ENCODE results near the gene NUP85. TPM values are rescaled to one million over a fixed set of nuclear protein-coding genes. Genes with fewer than 3 reads are reported as not detected.

NUP85 gene
- polyA plus RNA-seq, 1 of the 3 experiments (the other 2 are of a cell fraction), result 80.5 TPM

DNA sequence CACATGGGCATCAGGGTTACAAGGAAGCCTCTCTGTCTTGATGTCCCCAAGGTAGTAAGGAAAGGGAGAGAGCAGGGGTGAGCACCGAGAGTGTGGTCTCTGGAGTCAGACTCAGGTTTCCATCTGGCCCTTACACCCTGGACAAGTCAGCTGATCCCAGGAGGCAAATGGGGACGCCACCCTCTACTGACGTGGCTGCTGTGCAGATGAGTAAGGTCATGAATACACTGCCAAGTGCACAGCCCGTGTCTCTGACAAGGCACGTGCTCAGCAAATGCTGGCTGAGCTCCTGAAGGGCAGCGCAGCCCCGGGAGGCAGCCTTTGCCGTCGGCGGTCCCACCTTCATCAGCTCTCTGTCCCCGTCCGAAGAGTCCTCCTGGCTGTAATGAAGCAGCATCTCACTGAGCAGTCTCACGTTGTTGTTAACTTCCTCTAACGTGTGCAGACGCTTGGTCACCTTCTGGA lies 36.5 kb downstream of the NUP85 start:
- 84% methylated on average over 11 of the region's 15 CpGs for WGBS (ENCODE audit: low lambda C conversion rate)
- CTCF ChIA-PET, result interaction anchor here (0.6 to 11.7 kb wide), 7 partner anchors 13 to 171 kb away, joined by 3 to 136 read pairs (median 28); partner anchors contain the start of genes GGA3, MRPS7 and NT5C
- H3K4me3 ChIP-seq (ENCODE audit: low read depth in 2 of 2, low read length in 1 of 2), result no peak overlapping the region
- H3K4me2 ChIP-seq, result no peak overlapping the region
- H3K4me1 ChIP-seq (ENCODE audit: control insufficient read depth in 1 of 2, insufficient read depth in 2 of 2, low read depth in 1 of 2, low read length in 1 of 2), result peaks cover 0 to 3% of the 10 kb centered on the region in 2 experiments; a peak in 1 of 4 replicates
- H3K36me3 ChIP-seq (replicated peaks in 1 of 2; ENCODE audit: control insufficient read depth in 1 of 2, insufficient read depth in 2 of 2, low read length in 1 of 2), result peaks cover 39 to 95% of the 10 kb centered on the region in 2 experiments
- peaks cover 3% of the 10 kb centered on the region; the same call in 1 of the 2 replicates for H4K20me1 ChIP-seq (ENCODE audit: insufficient read depth)
- H2AFZ ChIP-seq (ENCODE audit: low read depth), result no peak overlapping the region
- POLR2A ChIA-PET, result interaction anchor here (1.2 kb wide), 1 partner anchor 19 kb away, joined by 5 read pairs; the partner anchor contains the start of genes GGA3 and MRPS7
- no peak for DNase-seq
- no peaks in the 10 kb centered on the region for H3K79me2 ChIP-seq (ENCODE audit: insufficient read depth)
- TF ChIP-seq MEF2A (IDR thresholded peaks at IDR 0.05; ENCODE audit: borderline replicate concordance, low read depth), result no peak
- TF ChIP-seq TEAD4 (IDR thresholded peaks at IDR 0.05; ENCODE audit: borderline replicate concordance, insufficient read depth), result no peak
- TF ChIP-seq FOSL2 (IDR thresholded peaks at IDR 0.05; ENCODE audit: borderline replicate concordance, low read depth), result no peak
- TF ChIP-seq, protein P1, sequence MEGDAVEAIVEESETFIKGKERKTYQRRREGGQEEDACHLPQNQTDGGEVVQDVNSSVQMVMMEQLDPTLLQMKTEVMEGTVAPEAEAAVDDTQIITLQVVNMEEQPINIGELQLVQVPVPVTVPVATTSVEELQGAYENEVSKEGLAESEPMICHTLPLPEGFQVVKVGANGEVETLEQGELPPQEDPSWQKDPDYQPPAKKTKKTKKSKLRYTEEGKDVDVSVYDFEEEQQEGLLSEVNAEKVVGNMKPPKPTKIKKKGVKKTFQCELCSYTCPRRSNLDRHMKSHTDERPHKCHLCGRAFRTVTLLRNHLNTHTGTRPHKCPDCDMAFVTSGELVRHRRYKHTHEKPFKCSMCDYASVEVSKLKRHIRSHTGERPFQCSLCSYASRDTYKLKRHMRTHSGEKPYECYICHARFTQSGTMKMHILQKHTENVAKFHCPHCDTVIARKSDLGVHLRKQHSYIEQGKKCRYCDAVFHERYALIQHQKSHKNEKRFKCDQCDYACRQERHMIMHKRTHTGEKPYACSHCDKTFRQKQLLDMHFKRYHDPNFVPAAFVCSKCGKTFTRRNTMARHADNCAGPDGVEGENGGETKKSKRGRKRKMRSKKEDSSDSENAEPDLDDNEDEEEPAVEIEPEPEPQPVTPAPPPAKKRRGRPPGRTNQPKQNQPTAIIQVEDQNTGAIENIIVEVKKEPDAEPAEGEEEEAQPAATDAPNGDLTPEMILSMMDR (IDR thresholded peaks at IDR 0.05), result no peak
- no peak for TF ChIP-seq FOXM1 (IDR thresholded peaks at IDR 0.05; ENCODE audit: low read depth)
- no peak for TF ChIP-seq GABPA (IDR thresholded peaks at IDR 0.05; ENCODE audit: low read depth)
- no peak for TF ChIP-seq EZH2phosphoT487 (IDR thresholded peaks at IDR 0.05; ENCODE audit: borderline replicate concordance, low read depth)
- no peak for TF ChIP-seq FOXJ3 (CRISPR knock-in tag; IDR thresholded peaks at IDR 0.05)
- no peak for TF ChIP-seq NRF1 (IDR thresholded peaks at IDR 0.05; ENCODE audit: low read depth, low read length)
- H3K9ac ChIP-seq, result no peak overlapping the region
- H3K27ac ChIP-seq (ENCODE audit: low read depth in 2 of 2, low read length in 1 of 2), result no peak overlapping the region
- no peaks in the 10 kb centered on the region for H3K27me3 ChIP-seq (ENCODE audit: insufficient read depth)
- H3F3A ChIP-seq (replicated peaks; ENCODE audit: insufficient read depth), result peaks cover 10% of the 10 kb centered on the region
- H3K9me3 ChIP-seq, result no peaks in the 10 kb centered on the region
- no peaks in the 10 kb centered on the region for H3K9me2 ChIP-seq

DNA sequence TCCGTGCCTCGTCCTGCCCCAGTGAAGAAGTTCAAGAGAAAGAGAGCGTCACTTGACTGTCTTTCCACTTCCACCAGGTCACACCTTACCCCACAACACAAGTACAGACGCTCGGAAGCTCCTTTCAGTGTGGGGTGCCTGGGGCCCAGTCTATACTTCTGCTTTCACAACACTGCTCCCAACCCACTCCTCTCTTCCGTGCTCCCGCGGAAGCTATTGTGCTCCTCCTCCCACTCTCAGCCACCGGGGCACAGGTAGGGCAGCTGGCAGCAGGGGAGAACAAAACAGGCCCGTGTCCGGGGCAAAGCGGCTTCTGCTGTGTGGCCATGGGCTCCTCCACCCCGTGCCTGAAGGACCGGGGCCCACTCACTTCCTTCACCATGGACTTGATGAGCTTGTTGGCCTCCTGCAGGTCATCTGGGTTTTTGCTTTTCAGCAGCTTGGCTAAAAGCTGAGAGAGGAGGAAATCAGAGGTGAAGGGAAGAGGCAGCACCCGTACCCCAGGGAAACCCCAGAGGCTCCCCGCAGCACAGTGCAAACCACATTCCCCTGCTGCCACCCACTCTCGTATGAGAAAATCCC lies 37.1 kb downstream of the NUP85 start:
- Histone ChIP-seq H2AFZ (ENCODE audit: low read depth) (no peak overlapping the region), H4K20me1 (ENCODE audit: insufficient read depth) (peaks cover 3% of the 10 kb centered on the region; the same call in 1 of the 2 replicates), H3K9ac (no peak overlapping the region), H3K4me1 (ENCODE audit: control insufficient read depth in 1 of 2, insufficient read depth in 2 of 2, low read depth in 1 of 2, low read length in 1 of 2) (peaks cover 0 to 3% of the 10 kb centered on the region in 2 experiments; a peak in 1 of 4 replicates), H3K79me2 (ENCODE audit: insufficient read depth) (peaks cover 3% of the 10 kb centered on the region; the same call in 1 of the 2 replicates), H3F3A (replicated peaks; ENCODE audit: insufficient read depth) (peaks cover 5% of the 10 kb centered on the region), H3K9me2 (no peaks in the 10 kb centered on the region), H3K4me3 (ENCODE audit: low read depth in 2 of 2, low read length in 1 of 2) (no peak overlapping the region), H3K27ac (ENCODE audit: low read depth in 2 of 2, low read length in 1 of 2) (no peak overlapping the region), H3K4me2 (no peak overlapping the region), H3K9me3 (no peaks in the 10 kb centered on the region), H3K36me3 (replicated peaks in 1 of 2; ENCODE audit: control insufficient read depth in 1 of 2, insufficient read depth in 2 of 2, low read length in 1 of 2) (peaks cover 35 to 90% of the 10 kb centered on the region in 2 experiments), H3K27me3 (ENCODE audit: insufficient read depth) (no peaks in the 10 kb centered on the region)
- DNase-seq, result no peak
- POLR2A ChIA-PET, result no interaction called here
- CTCF ChIA-PET, result interaction anchor here (1.0 to 11.7 kb wide), 7 partner anchors 13 to 170 kb away, joined by 3 to 136 read pairs (median 28); partner anchors contain the start of genes GGA3, MRPS7 and NT5C
- 94% methylated on average over 17 of the region's 17 CpGs for WGBS (ENCODE audit: low lambda C conversion rate)
- TF ChIP-seq, protein P1 (IDR thresholded peaks at IDR 0.05), result no peak
- TF ChIP-seq NRF1 (IDR thresholded peaks at IDR 0.05; ENCODE audit: low read depth, low read length), result no peak
- no peak for TF ChIP-seq ELF1 (IDR thresholded peaks at IDR 0.05)
- no peak for TF ChIP-seq TAF1 (IDR thresholded peaks at IDR 0.05; ENCODE audit: borderline replicate concordance, low read depth, low read length)
- TF ChIP-seq EZH2phosphoT487 (IDR thresholded peaks at IDR 0.05; ENCODE audit: borderline replicate concordance, low read depth), result no peak
- TF ChIP-seq, protein P2, sequence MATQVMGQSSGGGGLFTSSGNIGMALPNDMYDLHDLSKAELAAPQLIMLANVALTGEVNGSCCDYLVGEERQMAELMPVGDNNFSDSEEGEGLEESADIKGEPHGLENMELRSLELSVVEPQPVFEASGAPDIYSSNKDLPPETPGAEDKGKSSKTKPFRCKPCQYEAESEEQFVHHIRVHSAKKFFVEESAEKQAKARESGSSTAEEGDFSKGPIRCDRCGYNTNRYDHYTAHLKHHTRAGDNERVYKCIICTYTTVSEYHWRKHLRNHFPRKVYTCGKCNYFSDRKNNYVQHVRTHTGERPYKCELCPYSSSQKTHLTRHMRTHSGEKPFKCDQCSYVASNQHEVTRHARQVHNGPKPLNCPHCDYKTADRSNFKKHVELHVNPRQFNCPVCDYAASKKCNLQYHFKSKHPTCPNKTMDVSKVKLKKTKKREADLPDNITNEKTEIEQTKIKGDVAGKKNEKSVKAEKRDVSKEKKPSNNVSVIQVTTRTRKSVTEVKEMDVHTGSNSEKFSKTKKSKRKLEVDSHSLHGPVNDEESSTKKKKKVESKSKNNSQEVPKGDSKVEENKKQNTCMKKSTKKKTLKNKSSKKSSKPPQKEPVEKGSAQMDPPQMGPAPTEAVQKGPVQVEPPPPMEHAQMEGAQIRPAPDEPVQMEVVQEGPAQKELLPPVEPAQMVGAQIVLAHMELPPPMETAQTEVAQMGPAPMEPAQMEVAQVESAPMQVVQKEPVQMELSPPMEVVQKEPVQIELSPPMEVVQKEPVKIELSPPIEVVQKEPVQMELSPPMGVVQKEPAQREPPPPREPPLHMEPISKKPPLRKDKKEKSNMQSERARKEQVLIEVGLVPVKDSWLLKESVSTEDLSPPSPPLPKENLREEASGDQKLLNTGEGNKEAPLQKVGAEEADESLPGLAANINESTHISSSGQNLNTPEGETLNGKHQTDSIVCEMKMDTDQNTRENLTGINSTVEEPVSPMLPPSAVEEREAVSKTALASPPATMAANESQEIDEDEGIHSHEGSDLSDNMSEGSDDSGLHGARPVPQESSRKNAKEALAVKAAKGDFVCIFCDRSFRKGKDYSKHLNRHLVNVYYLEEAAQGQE (IDR thresholded peaks at IDR 0.05; ENCODE audit: low read depth, low read length), result no peak
- TF ChIP-seq RFX5 (IDR thresholded peaks at IDR 0.05; ENCODE audit: low read length), result no peak
- no peak for TF ChIP-seq JUND (IDR thresholded peaks at IDR 0.05)
- TF ChIP-seq FOXJ3 (CRISPR knock-in tag; IDR thresholded peaks at IDR 0.05), result no peak
- TF ChIP-seq, protein P3, sequence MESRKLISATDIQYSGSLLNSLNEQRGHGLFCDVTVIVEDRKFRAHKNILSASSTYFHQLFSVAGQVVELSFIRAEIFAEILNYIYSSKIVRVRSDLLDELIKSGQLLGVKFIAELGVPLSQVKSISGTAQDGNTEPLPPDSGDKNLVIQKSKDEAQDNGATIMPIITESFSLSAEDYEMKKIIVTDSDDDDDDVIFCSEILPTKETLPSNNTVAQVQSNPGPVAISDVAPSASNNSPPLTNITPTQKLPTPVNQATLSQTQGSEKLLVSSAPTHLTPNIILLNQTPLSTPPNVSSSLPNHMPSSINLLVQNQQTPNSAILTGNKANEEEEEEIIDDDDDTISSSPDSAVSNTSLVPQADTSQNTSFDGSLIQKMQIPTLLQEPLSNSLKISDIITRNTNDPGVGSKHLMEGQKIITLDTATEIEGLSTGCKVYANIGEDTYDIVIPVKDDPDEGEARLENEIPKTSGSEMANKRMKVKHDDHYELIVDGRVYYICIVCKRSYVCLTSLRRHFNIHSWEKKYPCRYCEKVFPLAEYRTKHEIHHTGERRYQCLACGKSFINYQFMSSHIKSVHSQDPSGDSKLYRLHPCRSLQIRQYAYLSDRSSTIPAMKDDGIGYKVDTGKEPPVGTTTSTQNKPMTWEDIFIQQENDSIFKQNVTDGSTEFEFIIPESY (IDR thresholded peaks at IDR 0.05; ENCODE audit: borderline replicate concordance, low read depth), result no peak
- no peak for TF ChIP-seq RXRA (IDR thresholded peaks at IDR 0.05; ENCODE audit: borderline replicate concordance, low read depth)

Measured in SK-N-SH (cell line).